DMS153 (cell line): ENCODE data around the gene BTG4.
A peak's percentile ranks its signal among the peaks of the same experiment; 100 is the strongest.

ENCODE experiments used
- DNase-seq: peaks from one replicate; lab custom pipeline; 2025; lab: John Stamatoyannopoulos, UW

BTG4 gene

GRCh38 chr11:111455291-111456085, 56.7 kb downstream of the BTG4 start:
- DNase-seq, result no peak

GRCh38 chr11:111454561-111455192, 57.5 kb downstream of the BTG4 start:
- DNase-seq, result no peak

DNA sequence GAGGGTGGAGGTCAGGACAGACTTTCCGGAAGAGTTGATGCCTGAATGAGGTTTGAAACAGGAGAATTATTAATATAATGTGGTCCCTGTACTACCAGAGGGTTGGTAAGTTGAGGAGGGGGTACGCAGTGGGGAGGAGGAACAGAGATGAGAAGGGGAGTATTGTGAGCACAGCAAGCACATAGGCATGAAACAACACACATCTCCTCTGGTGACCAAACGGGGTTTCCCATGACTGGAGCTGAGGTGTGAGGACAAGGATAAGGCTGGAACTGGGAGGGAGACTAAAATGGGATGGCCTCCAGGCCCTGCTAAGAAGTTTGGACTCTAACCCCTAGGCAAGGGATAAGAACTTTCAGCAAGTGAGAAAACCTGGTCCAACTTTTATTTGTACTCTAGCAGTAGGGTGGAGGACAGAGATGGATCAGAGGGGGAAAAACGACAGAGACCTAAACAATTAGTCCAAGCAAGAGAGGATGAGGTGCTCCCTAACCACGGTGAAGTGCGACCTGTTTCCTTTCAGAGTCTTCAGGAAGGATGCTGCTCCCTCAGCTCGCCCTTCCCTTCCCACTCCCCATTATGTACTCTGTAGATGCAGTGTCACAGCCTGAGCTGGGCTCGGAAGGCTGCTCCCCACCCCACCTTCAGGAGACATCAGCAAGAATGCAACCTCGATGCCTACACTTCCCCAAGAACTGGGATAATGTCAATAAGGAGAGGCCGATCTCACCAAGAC, 59.2 kb downstream of the BTG4 start:
- DNase-seq, result no peak

DNA sequence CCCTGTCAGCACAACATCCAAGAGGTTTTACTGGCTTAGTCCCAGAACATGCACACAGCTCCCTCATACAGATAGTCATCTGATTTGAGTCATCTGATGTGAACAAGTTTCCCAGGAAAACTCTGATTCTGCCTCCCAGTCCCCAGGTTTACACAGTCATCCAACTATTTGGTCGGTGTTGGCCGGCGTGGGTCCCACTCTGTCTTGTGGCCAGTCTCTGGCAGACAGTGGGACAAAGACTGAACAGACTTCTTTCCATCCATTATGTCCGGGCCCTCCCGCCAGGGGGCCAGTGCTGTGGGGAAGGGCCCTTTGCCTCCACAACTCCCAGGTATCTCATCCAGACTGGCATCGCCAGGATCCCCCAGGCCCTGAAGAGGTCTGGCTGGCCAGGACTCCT, 60.0 kb downstream of the BTG4 start:
- DNase-seq, result no peak

- DNase-seq, result no peak
These were observed 61.5 kb downstream of the BTG4 start for GRCh38 chr11:111450480-111451320.

- DNase-seq, result no peak
These were observed 62.3 kb downstream of the BTG4 start for GRCh38 chr11:111449696-111450479.

- no peak for DNase-seq
These were observed 63.2 kb downstream of the BTG4 start for GRCh38 chr11:111448831-111449557.

GRCh38 chr11:111448414-111448813, 63.8 kb downstream of the BTG4 start:
- no peak for DNase-seq

DNA sequence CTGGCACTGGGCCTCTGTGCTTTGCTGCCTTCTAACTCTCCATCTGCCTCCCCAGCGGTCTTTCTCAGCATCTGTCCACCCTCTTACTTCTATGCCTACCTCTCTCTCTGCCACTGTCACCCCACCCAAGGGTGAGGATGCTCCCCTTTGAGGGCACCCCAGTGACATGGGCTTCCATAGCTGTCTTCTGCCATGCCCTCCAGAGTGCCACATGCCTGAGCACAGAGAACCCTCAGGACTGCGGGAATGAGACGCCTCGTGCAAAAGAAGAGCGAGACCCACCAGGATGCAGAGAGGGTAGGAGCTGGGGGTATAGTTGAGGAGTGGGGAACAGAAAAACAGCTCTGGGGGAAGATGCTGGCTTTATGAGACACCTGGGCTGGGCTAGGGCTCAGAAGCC, 64.3 kb downstream of the BTG4 start:
- DNase-seq, result no peak

DNA sequence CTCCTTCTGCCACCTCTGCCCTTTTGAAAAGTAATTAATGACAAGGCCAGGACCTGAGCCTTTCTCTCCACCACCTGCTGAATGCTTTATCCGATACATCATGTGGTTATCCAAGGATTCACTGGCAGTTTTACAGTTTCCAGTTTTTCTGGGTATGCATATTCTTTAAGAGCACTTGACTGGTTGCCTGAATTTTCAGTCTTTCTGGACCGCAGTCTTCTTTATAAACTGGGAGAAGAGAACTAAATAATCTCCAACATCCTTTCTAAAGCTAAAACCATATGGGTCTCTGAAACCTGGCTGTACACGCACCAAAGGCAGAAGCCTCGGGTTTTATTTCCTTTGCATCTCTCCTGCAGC, 65.1 kb downstream of the BTG4 start:
- no peak for DNase-seq

DNA sequence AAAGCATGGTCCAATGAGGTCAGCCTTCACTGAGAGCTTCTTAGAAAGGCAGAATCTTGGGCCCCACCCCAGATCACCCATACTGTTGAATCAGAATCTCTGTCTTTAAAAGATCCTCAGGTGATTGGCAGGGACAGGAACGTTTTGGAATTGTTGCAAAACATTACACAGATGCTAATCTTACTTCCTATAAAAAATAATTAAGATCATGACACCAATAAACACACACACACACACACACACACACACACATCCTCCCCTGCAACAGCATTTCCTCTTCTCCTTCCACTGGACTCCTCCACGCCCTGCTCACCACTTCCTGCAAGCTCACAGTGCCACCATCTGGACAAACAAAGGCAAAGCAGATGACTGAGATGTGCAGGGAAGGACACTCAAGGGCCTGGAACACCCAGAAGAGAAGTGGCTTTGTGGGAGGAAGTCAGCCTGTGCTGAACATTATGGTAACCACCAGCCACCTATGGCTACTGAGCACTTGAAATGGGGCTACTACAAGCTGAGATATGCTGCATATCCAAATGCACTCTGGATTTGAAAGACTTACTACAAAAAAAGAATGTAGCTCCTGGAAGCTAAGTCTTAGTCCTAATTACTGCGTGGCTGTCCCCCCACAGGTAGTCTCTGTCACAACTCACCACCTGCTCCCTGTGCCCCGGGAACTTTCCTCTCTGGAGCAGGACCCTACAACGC, 65.6 kb downstream of the BTG4 start:
- peak; percentile 95 for DNase-seq

DNA sequence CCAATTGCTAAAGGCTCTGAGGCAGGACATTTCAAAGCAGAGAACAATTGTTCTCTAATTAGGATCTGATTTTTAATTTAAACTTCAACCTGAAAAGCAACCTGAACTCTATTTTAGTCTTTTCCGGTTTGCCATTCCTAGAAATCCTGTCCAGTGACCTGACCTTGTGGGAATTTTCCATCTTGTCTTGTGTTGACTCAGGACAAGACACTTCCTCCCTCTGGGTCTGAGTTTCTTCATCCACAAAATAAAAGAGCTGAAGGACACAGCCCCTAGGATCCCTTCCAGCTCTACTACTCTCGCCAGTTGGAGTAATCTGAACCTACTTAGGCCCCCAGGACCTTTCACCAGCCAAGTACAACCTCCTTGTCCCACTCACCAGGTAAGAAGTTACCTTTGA, 66.6 kb downstream of the BTG4 start:
- DNase-seq, result no peak
